Fibroblast of skin of abdomen (primary cell): ENCODE data around the gene KIRREL1.

ENCODE experiments used
- DNase-seq: peaks from one replicate; pipeline ENCODE4 v3.0.0-alpha.2; 2013

Gene KIRREL1

DNA sequence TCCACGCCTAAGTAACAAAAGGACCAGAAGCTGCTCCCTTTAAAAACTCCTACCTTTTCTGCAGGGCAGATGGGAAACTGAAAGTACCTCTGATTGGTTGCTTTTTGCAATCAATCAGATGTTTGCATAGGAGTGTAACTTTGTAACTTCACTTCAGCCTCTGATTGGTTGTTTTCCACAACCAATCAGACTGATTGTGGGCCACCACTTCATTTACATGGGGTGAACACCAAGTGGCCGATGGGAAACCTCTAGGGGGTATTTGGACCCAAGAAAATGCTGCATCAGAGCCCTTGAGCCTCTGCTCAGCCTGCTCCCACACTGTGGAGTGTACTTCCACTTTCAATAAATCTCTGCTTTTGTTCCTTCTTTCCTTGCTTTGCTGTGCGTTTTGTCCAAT is 154.4 kb downstream of the KIRREL1 start:
- DNase-seq = no peak

DNA sequence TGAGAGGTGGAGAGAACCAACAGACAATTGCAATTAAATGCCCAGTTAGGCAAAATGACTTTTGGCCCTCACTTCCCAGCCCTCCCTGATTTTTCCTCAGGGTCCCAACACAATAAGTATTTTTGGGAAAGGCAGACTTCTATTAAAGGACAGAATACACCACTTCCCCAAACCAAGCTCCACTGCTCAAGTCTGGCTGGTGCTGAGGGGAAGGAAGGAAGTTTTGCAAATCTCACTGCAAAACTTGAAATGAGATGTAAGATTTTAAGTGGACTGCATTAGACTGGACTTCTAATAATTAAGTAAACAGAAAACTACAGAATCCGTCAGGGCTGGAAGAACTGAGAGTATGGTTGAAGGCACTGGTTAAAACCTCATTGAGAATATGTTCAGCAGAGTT is 155.0 kb downstream of the KIRREL1 start:
- no peak for DNase-seq

DNA sequence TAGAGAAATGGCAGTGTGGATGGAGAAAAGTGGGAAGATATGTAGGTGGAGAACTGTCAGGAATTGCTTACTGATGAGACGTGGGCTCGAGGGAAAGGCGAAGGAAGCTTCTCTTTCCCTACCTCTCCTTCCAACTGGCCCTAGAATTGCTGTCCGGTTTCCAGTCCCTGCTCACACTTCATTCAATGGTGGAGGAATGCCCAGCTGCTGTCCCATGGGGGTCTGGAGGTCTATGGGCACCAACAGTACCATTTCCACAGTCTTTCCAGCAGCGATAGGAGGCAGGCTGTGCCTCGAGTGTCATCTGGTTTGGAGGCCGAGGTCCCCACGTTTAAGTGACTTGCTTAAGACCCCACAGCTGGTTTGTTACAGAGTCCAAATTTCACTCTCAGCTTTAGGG is 155.7 kb downstream of the KIRREL1 start:
- DNase-seq = no peak
